Breast epithelium (tissue), 3 donors: ENCODE data around the gene IFIT1B.

ENCODE experiments used
- CTCF ChIP-seq, 3 donors: fragments of 450-650 bp; IDR thresholded peaks; one replicate each; pipeline ENCODE4 v1.5.1; 2016 to 2017; ENCODE audit warnings: antibody characterized with exemption in 3 of 3, mild to moderate bottlenecking in 3 of 3, moderate library complexity in 3 of 3
- POLR2A ChIP-seq: fragments of 450-650 bp; IDR thresholded peaks from one replicate; pipeline ENCODE4 v1.6.1; 2016; ENCODE audit warnings: antibody characterized with exemption, mild to moderate bottlenecking, moderate library complexity
- POLR2AphosphoS5 ChIP-seq, 3 donors: sonication (generic); formaldehyde crosslinking; IDR thresholded peaks; one replicate each; pipeline ENCODE4 v1.6.1; 2017; ENCODE audit warnings: antibody characterized with exemption in 3 of 3

GRCh38 chr10:89367529-89367928 lies 10.3 kb upstream of the IFIT1B start:
- TF ChIP-seq CTCF (IDR thresholded peaks at IDR 0.05), result no peak
- TF ChIP-seq POLR2A, result no peak
- TF ChIP-seq POLR2AphosphoS5 (IDR thresholded peaks at IDR 0.05), result no peak
